ENCODE results near the gene RASA2. TPM values are rescaled to one million over a fixed set of nuclear protein-coding genes. Genes with fewer than 3 reads are reported as not detected.

The RASA2 gene
- polyA plus RNA-seq, 1 donor (not counting 4 experiments of a cell fraction or from before 2014, with no cell fraction given): 10.3 TPM

DNA sequence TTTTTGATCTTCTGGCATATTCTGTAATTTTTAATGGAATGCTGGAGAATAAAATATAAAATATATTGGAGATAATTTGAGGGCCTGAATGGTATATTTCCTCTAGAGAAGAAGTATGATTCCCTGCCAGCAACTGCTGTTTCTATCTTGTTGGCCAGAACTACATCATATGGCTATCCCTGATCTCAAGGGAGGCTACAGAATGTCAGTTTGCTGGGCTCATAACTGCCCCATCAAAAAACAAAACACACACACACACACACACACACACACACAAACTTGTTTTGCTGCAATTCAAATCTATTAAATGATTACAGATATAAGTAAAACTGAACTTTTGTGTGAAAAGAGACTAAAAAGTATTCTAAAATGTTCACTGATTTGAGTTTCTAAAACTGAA, 51.0 kb downstream of the RASA2 start:
- Histone ChIP-seq H3K9ac (ENCODE audit: control insufficient read depth, extremely low read depth, insufficient read depth, low read length) (no peak overlapping the region), H3K79me2 (ENCODE audit: control insufficient read depth, insufficient read depth, low read length) (no peaks in the 10 kb centered on the region), H3K4me1 (ENCODE audit: control insufficient read depth, extremely low read depth, insufficient read depth, low read length) (peaks cover 3% of the 10 kb centered on the region), H3K4me3 (ENCODE audit: control insufficient read depth in 2 of 3, extremely low read depth in 1 of 3, insufficient read depth in 2 of 3, low read depth in 1 of 3, low read length in 3 of 3) (no peak overlapping the region), H3K27ac (ENCODE audit: control insufficient read depth, insufficient read depth, low read length) (no peak overlapping the region), H3K4me2 (ENCODE audit: control insufficient read depth, extremely low read depth, insufficient read depth, low read depth, low read length) (no peak overlapping the region), H2AFZ (ENCODE audit: control insufficient read depth, low read length) (no peak overlapping the region), H3K9me3 (ENCODE audit: control insufficient read depth, low read depth, low read length) (no peaks in the 10 kb centered on the region), H3K36me3 (ENCODE audit: control insufficient read depth in 2 of 2, extremely low read depth in 1 of 2, insufficient read depth in 2 of 2, low read length in 2 of 2) (peaks cover 3 to 4% of the 10 kb centered on the region in 2 experiments), H3K27me3 (ENCODE audit: control insufficient read depth, extremely low read depth, insufficient read depth, low read length) (no peaks in the 10 kb centered on the region), H4K20me1 (ENCODE audit: control insufficient read depth, extremely low read depth, insufficient read depth, low read length) (no peaks in the 10 kb centered on the region), H3K9me1 (ENCODE audit: control insufficient read depth, extremely low read depth, insufficient read depth, low read length) (no peaks in the 10 kb centered on the region)
- TF ChIP-seq, protein P1, sequence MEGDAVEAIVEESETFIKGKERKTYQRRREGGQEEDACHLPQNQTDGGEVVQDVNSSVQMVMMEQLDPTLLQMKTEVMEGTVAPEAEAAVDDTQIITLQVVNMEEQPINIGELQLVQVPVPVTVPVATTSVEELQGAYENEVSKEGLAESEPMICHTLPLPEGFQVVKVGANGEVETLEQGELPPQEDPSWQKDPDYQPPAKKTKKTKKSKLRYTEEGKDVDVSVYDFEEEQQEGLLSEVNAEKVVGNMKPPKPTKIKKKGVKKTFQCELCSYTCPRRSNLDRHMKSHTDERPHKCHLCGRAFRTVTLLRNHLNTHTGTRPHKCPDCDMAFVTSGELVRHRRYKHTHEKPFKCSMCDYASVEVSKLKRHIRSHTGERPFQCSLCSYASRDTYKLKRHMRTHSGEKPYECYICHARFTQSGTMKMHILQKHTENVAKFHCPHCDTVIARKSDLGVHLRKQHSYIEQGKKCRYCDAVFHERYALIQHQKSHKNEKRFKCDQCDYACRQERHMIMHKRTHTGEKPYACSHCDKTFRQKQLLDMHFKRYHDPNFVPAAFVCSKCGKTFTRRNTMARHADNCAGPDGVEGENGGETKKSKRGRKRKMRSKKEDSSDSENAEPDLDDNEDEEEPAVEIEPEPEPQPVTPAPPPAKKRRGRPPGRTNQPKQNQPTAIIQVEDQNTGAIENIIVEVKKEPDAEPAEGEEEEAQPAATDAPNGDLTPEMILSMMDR (optimal IDR thresholded peaks at IDR 0.05 in 1 of 3, IDR thresholded peaks at IDR 0.05 in 1 of 3, conservative IDR thresholded peaks at IDR 0.05 in 1 of 3; ENCODE audit: extremely low read depth in 1 of 3, insufficient read depth in 2 of 3, low read length in 3 of 3): no peak
- FAIRE-seq (no peak), DNase-seq (ENCODE audit: low read depth, low spot score) (no peak)
- dilution Hi-C loops (cut with MboI; ENCODE audit: extremely low pct_ligation_motif_present, low sequenced_read_pairs): no loop called here

DNA sequence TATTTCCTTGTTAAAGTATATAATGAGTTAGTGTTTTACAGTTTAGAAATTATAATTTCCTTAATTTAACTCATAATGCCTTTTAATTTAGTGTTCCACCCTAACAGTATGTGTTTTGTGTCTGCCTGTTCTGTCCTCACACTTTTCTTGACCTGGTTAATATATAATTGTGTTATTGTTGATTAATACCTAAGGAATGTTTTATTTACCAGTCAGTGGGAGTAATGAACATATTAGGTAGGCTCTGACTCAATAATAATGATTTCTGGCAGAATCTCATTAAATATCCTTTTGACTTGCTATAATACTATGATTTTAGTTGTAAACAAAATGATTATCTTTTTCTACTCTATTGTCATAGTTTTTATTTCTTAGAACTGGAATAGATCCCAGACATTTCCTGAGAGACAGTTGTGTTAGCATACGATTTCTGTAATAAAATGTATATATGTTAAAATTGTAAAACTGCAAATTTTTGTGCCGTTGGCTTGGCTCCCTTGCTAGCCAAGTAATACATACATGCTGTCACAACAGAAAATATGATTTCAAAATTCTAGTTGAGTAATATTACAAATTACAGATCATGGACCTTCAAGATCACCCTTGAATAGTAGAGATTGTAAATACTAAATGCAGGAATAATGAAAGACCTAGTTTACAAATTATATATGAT, 51.9 kb downstream of the RASA2 start:
- H3K9me3 ChIP-seq (ENCODE audit: control insufficient read depth, low read depth, low read length): no peaks in the 10 kb centered on the region
- TF ChIP-seq EZH2 (IDR thresholded peaks at IDR 0.05; ENCODE audit: low read length): no peak
- TF ChIP-seq, protein P1 (optimal IDR thresholded peaks at IDR 0.05 in 1 of 3, IDR thresholded peaks at IDR 0.05 in 1 of 3, conservative IDR thresholded peaks at IDR 0.05 in 1 of 3; ENCODE audit: extremely low read depth in 1 of 3, insufficient read depth in 2 of 3, low read length in 3 of 3): no peak
- no peaks in the 10 kb centered on the region for H3K27me3 ChIP-seq (ENCODE audit: control insufficient read depth, extremely low read depth, insufficient read depth, low read length)
- FAIRE-seq (no peak), DNase-seq (ENCODE audit: low read depth, low spot score) (no peak)
- no peak overlapping the region for H3K9ac ChIP-seq (ENCODE audit: control insufficient read depth, extremely low read depth, insufficient read depth, low read length)
- dilution Hi-C loops (cut with MboI; ENCODE audit: extremely low pct_ligation_motif_present, low sequenced_read_pairs): no loop called here
- H3K27ac ChIP-seq (ENCODE audit: control insufficient read depth, insufficient read depth, low read length): no peak overlapping the region
- H3K4me2 ChIP-seq (ENCODE audit: control insufficient read depth, extremely low read depth, insufficient read depth, low read depth, low read length): no peak overlapping the region
- no peaks in the 10 kb centered on the region for H3K9me1 ChIP-seq (ENCODE audit: control insufficient read depth, extremely low read depth, insufficient read depth, low read length)
- no peaks in the 10 kb centered on the region for H3K79me2 ChIP-seq (ENCODE audit: control insufficient read depth, insufficient read depth, low read length)
- peaks cover 3% of the 10 kb centered on the region for H3K4me1 ChIP-seq (ENCODE audit: control insufficient read depth, extremely low read depth, insufficient read depth, low read length)
- no peak overlapping the region for H3K4me3 ChIP-seq (ENCODE audit: control insufficient read depth in 2 of 3, extremely low read depth in 1 of 3, insufficient read depth in 2 of 3, low read depth in 1 of 3, low read length in 3 of 3)
- H2AFZ ChIP-seq (ENCODE audit: control insufficient read depth, low read length): no peak overlapping the region
- no peaks in the 10 kb centered on the region for H4K20me1 ChIP-seq (ENCODE audit: control insufficient read depth, extremely low read depth, insufficient read depth, low read length)
- peaks cover 3 to 4% of the 10 kb centered on the region in 2 experiments for H3K36me3 ChIP-seq (ENCODE audit: control insufficient read depth in 2 of 2, extremely low read depth in 1 of 2, insufficient read depth in 2 of 2, low read length in 2 of 2)
